ENCODE data around the gene PLOD1.
"Not testable (repeated sequence)": the region's sequence is repeated elsewhere in the genome, so short reads cannot be mapped to it uniquely, and the experiment has no call there.

- not testable (repeated sequence) for TF ChIP-seq POLR2A (IDR thresholded peaks at IDR 0.05; ENCODE audit: low read length); REST (IDR thresholded peaks at IDR 0.05); POLR2AphosphoS2 (conservative IDR thresholded peaks at IDR 0.05; ENCODE audit: low read length); EP300 (IDR thresholded peaks at IDR 0.05); CBX8 (IDR thresholded peaks at IDR 0.05); ZFP36 (IDR thresholded peaks at IDR 0.05; ENCODE audit: borderline replicate concordance, partially characterized antibody)
- TF ChIP-seq, protein P1, sequence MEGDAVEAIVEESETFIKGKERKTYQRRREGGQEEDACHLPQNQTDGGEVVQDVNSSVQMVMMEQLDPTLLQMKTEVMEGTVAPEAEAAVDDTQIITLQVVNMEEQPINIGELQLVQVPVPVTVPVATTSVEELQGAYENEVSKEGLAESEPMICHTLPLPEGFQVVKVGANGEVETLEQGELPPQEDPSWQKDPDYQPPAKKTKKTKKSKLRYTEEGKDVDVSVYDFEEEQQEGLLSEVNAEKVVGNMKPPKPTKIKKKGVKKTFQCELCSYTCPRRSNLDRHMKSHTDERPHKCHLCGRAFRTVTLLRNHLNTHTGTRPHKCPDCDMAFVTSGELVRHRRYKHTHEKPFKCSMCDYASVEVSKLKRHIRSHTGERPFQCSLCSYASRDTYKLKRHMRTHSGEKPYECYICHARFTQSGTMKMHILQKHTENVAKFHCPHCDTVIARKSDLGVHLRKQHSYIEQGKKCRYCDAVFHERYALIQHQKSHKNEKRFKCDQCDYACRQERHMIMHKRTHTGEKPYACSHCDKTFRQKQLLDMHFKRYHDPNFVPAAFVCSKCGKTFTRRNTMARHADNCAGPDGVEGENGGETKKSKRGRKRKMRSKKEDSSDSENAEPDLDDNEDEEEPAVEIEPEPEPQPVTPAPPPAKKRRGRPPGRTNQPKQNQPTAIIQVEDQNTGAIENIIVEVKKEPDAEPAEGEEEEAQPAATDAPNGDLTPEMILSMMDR (IDR thresholded peaks at IDR 0.05): not testable (repeated sequence)
These were observed 1.2 kb downstream of the PLOD1 start for GRCh38 chr1:11935733-11936132.

Measured in A549 (cell line).